GM20000 (cell line): Measurements from ENCODE around the gene SPDYE4.

Source experiments
- DNase-seq: peaks from one replicate; pipeline ENCODE4 v3.0.0; 2012; ENCODE audit warnings: low spot score
- TF ChIP-seq, protein P1 (sequence below): IDR thresholded peaks from 2 replicates; pipeline ENCODE4 v1.5.1; 2012; ENCODE audit warnings: mild to moderate bottlenecking, control low read depth; ENCODE audit errors: extremely low read depth, missing control alignments

The SPDYE4 gene

DNA sequence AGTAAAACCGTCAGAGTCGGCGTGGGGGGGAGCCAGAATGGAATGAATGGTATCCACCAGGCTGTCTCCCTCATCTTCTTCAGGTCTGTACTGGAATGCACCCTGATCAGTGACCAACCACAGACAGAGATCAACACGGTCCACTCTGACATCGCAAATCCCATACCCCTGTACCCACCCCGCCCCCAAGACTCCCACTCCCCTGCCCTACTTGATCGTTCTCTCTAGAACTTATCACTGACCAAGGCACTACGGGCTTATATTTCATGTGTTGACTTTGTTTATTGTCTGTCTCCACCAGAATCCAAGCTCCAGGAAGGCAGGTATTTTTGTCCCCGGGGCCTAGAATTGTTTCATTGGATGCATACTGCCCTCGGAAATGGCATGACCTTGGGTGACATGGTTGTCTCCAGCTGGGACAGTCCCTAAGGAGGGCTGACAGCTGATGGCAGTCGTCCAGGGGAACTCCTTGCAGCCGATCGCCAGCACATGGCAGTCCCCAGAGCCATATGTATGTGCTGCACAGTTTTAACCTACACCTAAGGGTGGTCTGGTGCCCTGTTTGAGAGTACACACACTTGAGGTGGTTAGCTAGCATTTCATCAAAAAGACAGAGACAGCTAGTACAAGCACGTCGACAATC, 41.3 kb upstream of the SPDYE4 start:
- DNase-seq = no peak
- TF ChIP-seq, protein P1, sequence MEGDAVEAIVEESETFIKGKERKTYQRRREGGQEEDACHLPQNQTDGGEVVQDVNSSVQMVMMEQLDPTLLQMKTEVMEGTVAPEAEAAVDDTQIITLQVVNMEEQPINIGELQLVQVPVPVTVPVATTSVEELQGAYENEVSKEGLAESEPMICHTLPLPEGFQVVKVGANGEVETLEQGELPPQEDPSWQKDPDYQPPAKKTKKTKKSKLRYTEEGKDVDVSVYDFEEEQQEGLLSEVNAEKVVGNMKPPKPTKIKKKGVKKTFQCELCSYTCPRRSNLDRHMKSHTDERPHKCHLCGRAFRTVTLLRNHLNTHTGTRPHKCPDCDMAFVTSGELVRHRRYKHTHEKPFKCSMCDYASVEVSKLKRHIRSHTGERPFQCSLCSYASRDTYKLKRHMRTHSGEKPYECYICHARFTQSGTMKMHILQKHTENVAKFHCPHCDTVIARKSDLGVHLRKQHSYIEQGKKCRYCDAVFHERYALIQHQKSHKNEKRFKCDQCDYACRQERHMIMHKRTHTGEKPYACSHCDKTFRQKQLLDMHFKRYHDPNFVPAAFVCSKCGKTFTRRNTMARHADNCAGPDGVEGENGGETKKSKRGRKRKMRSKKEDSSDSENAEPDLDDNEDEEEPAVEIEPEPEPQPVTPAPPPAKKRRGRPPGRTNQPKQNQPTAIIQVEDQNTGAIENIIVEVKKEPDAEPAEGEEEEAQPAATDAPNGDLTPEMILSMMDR = no peak

DNA sequence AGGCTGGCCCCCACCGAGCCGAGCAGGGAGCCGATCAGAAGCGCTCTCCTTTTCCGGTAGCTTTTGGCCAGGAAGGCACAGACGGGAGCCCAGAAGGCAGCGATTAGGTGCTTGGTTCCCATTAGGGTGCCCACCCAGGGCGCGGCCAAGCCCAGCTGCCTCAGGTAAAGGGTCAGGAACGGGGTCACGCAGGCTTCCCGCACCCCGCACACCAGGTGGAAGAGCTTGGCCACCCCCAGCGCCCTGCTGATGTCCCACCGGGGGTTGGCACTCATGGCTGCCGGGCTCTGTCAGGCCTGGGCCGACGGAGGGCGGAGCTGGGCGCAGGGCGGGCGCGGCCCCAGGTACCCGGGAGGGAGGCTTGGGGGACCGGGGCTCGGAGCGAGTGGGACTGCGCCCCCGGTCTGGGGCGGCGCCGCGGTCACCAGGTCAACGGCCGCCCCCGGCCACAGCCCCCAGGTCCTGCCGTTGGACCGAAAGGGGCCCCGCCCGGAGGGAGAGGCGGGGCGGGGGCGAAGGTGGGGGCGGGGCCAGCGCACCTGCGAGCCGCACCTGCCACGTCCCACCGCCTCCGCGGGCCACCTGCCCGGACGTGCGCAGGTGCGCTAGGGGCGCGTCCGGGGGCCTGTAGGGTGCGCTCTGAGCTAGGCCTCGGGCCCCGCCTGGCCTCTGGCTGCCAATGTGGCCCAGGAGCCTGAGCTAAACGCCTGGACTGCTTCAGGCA, 40.7 kb upstream of the SPDYE4 start, which contains the start of gene MFSD6L:
Gene MFSD6L (minus strand): TSS at position 520 of the 724 bp plus-strand sequence. CDS start 245 bp downstream, at position 275.
- TF ChIP-seq, protein P1 = no peak

DNA sequence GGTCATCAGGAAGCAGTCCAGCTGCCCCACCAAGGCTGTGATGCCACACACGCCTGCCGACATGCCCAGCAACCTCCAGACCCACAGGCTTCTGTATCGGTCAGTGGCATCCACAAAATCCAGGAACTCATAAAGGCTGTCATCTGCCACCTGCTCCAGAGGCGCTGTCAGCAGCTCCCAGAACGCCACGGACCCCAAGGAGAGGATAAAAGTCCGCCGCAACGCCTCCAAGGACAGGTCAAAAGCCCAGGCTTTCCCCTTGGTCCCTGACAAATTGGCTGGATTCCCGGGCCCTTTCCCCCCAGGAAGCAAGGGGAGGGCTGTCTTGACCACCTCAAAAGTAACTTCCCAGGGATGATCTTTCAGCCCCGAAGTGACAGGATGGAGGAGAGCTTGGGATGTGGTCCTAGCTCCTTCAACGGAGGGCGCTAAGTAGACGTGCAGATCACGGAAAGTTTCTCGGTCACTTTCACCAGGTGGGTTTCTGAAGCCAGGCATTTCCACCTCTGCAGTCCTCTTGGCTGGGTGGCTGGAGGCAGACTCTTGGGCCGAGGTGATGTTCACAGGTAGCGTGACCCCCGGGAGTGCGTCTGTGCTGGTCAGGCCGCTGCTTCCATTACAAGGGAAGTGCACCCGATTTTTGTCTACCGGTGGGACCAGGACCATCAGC, 40.0 kb upstream of the SPDYE4 start:
- DNase-seq = no peak
- TF ChIP-seq, protein P1 = no peak

More for the DNA sequence above, 40.7 kb upstream of the SPDYE4 start, which contains the start of gene MFSD6L:
- no peak for DNase-seq

DNA sequence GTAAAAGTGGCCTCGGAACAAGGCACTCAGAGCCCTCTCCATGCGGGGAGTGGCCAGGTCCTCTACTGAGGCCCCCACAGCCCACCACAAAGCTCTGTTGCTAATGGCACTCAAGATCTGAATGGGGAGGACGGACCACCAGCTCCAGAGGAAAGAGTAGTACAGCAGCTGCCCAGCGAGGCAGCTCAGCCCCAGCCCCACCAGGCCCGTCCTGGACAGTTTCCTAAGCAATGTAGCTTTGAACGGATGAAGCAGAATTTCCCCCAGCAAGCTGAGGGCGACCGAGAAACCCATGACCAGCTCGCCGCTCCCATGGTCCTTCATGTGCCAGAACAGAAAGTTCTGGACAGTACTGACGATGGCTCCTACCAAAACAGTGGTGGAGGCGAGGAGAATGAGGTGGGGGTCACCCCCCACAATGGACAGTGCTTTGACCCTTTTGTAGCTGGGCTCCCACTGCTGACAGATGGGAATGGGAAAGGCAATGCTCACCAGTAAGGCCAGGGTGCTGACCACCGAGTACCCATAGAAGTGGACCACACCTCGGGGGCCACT, 39.4 kb upstream of the SPDYE4 start:
- TF ChIP-seq, protein P1 = no peak
- DNase-seq = no peak

DNA sequence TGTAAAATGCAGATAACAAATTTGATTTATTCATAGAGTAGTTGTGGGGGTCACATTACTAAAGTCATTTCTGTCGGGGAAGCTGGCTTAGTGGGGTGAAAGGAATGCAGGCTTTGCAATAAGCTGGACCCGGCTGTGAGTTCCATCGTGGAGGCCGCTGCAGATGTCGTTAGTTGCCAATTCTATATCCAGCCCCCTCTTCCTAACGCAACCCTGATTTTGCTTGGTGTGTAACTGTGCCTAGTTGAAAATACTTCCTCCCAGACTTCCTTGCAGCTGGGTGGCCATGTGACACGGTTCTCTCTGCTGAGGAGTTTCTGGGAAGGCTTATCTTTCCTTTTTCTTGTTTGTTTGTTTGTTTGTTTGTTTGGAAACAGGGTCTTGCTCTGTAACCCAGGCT, 36.3 kb upstream of the SPDYE4 start:
- TF ChIP-seq, protein P1 = no peak
- DNase-seq = no peak

DNA sequence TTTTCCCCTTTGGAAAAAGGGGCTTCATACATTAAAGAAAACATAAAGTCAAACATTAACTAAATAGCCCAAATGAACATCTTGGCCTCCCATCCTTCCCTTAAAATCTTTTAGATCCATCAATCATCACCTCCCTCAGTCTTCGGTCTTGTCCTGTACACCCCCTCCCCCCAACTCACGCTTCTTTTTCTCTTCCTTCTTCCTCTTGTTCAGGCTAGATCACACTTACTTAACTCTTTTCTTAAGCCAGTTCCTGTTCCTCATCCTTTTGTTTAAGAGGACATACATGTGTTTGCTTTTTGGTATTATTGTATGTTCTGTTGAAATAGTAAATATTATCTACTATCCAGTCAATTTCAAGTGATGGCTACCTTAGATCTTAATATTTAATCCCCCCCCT, 35.3 kb upstream of the SPDYE4 start:
- DNase-seq = no peak
- TF ChIP-seq, protein P1 = no peak

DNA sequence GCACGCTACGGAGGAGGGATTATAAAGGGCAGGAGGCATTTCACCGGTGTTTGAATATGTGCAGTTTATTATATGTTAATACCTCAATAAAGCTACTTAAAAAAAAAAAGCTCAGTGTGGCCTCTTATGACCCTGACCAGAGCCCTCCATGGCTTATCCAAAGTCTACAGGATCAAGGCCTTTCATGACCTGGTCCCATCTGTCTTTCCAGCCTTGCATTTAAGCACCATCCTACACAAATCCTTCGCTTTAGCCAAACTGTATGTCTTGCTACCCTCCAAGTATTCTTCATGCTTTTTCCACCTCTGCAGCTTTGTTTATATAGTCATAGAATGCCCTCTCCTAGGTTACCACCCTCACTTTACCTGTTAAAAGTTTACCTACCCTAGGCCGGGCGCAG, 34.3 kb upstream of the SPDYE4 start:
- DNase-seq = no peak
- TF ChIP-seq, protein P1 = no peak
